GM18858 (cell line): ENCODE results near the gene CIAO2A.

Experiments
- ATAC-seq: cut with Tn5 transposase; IDR thresholded peaks from one replicate; pipeline ENCODE4 v1.9.1; 2021; ENCODE audit not compliant: unreplicated experiment

The CIAO2A gene

DNA sequence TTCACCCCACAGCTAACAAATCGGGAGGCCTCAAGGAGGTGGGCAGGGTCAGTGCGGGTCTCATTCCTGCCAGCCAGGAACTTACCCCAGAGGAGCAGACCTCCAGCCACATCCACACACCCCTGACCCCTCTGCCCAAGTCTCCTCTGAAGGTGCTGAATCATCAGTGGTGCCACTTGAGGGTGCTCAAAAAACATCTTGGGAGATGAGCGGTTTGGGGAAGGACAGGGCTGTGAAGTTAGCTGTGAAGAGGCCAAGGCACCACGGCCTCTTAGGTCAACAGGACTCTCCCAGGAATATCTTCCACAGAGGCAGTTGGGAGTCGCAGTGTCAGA is 48.6 kb downstream of the CIAO2A start:
- ATAC-seq: no peak

DNA sequence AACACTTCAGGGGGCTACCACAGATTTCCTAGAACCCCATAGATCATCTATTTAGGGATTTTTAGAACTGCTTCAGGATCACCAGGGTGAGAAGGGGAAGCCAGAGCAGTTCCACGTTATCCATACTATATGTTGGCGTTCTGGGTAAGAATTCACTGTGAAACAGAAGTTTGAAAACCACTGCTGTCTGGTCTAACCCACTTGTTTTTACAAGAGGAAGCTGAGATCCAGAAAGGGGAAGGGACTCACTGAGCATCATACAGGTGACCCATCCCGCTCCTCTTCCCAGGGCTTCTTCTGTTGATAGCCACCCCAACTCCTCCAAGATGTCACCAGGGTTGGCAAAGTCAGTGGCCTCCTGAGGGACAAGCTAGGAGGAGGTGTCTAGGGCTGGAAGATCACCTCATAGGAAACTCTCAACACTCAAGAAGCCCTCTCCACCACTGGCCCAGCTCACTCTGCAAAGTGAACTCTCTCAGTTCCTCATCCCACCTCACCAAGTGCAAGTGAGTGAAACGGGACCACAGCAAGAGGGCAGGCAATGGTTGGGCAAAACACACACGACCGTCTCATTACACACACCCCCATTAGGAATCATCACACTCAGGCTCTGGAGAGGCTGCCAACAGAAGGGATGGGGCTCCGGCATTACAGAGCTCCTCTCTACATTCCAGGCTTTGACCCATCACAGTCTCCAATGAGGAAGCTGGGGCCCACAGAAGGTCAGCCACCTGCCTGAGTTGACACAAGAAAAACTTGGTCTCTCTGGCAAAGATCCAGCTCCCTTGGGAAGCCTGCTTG is 49.1 kb downstream of the CIAO2A start:
- ATAC-seq: no peak

DNA sequence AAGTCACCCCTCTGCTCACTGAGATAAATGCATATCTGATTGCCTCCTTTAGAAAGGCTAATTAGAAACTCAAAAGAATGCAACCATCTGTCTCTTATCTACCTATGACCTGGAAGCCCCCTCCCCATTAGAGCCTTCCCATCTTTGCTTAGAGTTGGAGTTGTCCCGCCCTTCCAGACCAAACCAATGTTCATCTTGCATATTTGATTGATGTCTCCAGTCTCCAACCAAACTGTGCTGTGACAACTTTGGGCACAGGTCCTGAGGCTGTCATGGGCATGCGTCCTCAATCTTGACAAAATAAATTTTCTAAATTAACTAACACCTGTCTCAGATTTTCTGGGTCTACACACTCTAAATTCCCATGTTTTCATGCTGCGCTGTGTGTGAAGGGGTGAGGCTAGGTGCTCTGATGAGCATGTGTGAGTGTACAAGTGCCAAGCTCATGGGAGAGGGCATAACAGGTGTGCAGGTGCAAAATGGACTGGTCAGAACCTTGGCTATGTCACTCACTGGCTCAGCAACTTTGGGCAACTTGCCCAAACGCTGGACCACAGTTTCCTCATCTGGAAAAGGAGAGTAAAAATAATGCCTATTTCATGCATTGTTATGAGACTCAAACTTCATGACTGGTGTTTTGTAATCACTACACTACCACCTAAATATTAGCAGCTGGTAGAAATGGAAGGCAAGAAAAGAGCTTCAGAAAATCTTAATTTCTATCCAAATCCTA is 54.6 kb downstream of the CIAO2A start:
- no peak for ATAC-seq

DNA sequence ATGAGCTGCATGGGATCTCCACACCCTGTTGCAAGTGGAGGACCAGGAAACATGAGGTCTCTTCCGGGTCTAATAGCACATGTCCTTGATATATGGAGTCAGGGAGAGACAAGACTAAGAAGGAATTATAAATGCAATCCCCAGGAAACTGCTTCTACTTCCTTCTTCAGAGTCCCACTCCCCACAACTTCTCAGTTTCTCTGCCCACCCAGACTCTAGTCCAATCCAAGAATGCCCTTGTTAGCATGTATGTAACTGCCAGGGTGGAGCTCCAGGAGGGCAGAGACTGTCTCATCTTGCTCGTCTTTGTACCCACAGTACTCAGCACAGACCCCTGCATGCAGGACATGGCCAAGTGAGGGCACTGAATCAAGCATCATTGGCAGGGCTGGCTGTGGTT is 55.7 kb downstream of the CIAO2A start:
- ATAC-seq: no peak

DNA sequence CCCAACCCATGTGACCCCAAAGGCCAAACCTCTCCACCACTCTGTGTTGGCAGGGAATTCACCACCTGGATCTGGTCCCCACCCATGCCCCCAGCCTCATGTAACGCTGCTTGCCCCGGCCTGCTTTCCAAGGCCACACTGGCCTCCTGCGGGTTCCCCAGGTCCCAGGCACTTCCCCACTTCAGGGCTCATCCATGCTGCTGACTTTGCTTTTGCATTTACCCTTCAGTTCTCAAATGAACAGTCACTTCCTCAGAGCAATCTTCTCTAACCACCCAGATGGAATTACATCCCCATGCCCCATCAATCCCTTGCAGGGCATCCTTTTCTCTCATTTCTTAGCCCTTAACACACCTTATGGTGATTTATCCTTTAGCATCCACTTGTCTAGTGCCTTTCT is 56.5 kb downstream of the CIAO2A start:
- no peak for ATAC-seq

DNA sequence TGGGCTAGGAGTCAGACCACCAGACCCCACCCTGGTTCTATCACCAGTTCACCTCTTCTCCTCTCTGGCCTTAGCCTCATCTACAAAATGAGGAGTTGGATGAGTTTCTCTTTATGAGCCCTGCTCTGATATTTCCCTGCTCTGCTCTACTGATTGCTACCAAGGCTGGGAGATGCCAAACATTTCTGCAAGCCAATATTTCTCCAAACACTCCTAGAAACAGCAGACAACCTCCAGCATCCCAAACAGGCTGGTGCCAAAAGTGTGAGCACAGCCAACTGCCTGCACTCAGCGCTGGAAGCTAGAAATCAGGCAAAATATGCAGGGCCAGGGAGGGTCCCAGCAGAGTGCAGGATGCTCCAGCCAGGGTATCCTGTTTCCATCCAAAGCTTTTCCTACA is 58.1 kb downstream of the CIAO2A start:
- no peak for ATAC-seq

DNA sequence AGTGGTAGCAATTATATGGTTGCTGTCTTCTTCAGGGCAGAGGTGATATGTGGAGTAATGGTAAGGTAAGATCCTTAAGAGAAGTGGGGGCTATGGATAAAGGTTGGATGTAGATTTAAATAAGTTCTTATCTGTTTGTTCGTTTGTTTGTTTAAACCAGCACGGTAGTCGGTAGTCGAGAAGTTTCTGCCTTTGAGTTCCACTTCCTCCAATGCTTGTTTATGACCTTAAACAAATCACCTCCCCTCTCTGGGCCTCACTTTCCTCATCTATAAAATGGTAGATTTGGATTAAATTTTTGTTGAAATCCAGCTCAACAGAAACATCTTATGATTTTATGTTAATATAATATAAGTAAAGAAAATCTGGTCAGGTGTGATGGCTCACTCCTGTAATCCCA is 59.1 kb downstream of the CIAO2A start:
- ATAC-seq: no peak

DNA sequence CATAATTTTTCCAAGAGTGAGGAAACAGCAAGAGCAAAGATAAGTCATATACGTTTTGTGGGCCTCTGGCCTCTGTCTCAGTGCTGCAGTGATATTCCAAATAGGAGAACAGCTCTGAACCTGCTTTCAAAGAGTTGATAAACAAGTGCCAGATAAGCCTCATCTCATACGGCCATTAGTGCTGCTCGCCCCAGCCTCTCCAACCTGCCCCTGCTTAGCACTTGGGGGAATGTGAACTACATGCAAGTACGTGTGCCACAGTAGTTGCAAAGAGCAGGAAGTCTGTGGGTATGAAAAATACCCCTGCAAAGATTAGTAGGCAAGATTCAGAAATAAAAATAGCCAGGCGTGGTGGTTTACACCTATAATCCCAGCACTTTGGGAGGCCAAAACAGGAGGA is 61.3 kb downstream of the CIAO2A start:
- ATAC-seq: no peak

DNA sequence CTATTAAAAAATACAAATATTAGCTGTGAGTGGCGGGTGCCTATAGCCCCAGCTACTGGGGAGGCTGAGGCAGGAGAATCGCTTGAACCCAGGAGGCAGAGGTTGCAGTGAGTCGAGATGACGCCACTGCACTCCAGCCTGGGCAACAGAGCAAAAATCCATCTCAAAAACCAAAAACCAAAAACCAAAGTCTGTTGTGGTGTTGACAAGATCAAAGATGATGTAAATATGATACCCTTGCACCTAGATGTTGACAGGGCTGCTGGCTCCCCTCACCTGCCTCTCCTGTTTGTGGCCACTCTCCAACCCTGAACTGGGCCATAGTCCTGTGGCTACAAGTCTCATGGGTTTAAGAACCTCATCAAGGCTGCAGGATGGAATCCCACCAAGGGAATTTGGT is 63.5 kb downstream of the CIAO2A start:
- no peak for ATAC-seq

DNA sequence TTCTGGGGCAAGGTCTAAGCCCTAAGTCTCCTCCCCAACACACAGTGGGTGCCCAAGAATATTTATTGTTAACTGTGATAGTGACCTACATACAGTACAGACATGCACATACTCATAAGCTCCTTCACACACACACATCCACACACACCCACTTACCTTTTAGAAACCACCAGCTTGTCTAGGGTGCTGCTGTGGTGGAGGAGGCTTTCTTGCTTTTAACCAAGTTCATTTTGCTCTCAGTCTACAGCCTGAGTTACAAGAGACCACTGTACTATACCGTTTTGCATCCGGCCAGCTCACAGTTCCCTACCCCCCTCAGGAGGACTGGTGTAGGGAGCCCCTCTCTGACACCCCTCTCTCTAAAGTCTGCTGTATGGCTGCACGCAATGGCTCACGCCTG is 64.0 kb downstream of the CIAO2A start:
- ATAC-seq: no peak

DNA sequence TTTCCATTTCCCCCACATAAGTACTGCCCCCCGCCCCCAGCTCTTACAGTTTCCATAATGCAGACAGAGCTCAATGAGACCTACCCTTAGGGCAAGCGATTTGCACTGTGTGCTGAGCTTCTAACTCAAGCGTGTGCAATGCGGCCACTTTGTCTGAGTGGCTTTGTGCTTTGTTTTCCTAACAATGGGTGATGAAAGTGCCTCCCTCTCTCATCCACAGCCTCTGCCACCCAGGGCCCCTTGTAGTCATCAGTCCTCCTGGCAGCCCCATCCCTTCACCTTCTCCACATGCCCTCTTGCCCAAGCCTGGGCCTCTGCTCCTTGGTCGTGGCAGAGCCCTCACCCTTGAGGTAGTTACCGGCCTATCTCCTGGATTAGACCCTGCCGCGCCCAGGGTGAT is 64.5 kb downstream of the CIAO2A start:
- ATAC-seq: no peak

DNA sequence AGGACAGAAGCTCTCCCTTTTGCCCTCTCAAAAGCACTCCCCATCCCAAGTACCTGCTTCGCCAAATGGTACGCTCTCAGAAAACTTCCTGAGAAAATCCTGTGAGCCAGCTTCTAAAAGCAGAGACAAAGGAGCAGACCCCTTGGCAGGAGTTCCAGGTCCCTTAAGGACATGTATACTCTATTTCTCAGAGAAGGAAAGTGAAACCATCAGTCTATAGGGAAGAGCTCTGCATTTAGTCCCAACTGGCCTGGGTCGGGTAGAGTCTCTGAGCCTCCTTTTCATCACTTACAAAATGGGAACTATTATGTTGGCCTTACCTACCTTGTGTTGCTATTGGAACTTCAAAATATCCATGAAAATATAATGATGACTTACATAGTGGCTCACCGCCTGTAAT is 67.0 kb downstream of the CIAO2A start:
- ATAC-seq: no peak

DNA sequence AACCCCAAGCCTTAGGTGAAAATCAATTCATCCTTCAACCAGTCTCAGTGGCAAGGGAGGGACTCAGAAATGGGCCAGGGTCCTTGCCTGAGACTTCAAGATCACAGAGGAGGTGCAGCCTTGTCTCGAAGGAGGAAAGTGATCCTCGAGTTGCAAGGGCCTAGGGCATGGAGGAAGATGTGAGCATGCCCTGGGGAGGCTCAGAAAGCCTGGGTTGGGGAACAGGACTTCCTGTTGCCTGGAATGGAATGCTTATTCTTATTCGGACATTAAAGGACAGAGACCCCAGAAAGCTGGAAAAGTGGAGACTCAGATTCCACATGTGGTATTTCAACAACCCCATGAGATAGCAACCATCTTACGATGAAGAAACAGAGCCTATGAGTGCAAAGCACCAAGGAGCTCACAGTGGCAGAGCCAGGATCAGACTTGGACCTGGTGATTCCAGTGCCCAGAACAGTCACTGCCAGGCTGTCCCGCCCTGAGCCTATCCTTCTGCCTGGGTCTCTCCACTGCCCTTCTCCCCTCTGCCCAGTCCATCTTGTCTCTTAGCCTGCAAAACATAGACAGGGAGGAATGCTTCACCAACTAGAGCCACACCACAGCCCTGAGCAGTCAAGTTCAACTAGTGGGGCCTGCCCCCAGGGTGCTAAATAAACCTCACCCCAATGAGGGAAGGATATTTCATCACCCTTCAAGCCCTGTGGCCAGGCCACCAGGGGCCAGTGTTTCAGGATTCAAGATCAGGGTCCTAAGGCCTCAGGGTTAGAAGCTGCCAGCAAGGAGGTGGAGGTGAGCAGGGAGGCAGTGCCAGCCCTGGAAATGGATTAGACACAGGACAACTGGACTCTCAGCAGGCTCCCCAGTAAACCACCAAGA is 69.2 kb downstream of the CIAO2A start:
- ATAC-seq: no peak

DNA sequence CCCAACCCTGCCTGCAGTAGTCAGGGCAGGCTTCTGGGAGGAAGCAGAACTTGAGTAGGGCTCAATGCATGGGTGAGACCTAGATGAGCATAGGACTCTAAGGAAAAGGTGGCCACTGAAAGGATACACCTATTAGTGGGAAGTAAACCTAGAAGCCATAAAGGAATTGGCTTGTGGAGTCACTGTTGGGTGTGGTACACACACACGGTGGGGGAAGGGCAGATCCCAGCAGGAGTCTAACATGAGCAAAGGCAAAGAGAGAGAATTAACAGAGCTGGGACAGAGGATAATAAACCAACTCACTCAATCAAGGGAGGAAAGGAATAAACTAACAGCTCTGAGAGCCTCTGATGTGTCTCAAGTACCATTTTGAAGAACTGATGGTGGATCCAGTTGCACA is 70.4 kb downstream of the CIAO2A start:
- ATAC-seq: no peak

DNA sequence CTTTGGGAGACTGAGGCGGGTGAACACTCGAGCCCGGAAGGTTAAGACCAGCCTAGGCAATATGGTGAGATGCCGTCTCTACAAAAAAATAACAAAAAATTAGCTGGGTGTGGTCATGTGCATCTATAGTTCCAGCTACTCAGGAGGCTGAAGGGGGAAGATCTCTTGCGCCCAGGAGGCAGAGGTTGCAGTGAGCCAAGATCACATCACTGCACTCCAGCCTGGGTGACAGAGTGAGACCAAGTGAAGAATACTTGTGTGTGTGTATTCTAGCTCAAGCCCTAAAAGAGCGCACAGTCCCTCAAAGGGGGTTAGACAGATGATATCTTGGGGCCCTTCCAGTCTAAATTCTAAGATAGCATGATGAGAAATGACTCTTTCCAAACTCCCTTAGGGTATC is 71.1 kb downstream of the CIAO2A start:
- ATAC-seq: no peak
